NCI-H526 treated with DMSO at 0.1 percent for 48 hours (cell line): ENCODE measurements around the gene COL27A1.
"Not testable (repeated sequence)": the region's sequence is repeated elsewhere in the genome, so short reads cannot be mapped to it uniquely, and the experiment has no call there.

ENCODE experiments used
- DNase-seq: peaks from one replicate; lab custom pipeline; 2025; lab: John Stamatoyannopoulos, UW

Gene COL27A1

GRCh38 chr9:114324492-114324891 is 169.2 kb downstream of the COL27A1 start:
- DNase-seq, result no peak

- not testable (repeated sequence) for DNase-seq
Measured at GRCh38 chr9:114324965-114325364, 169.6 kb downstream of the COL27A1 start.

GRCh38 chr9:114325684-114326254 is 170.4 kb downstream of the COL27A1 start:
- DNase-seq, result not testable (repeated sequence)

- DNase-seq, result no peak
Measured at GRCh38 chr9:114327749-114328148, 172.4 kb downstream of the COL27A1 start.

- DNase-seq, result not testable (repeated sequence)
Measured at GRCh38 chr9:114328357-114328820, 173.1 kb downstream of the COL27A1 start.

- not testable (repeated sequence) for DNase-seq
Measured at GRCh38 chr9:114328937-114329624, 173.7 kb downstream of the COL27A1 start.

GRCh38 chr9:114329625-114330022 is 174.3 kb downstream of the COL27A1 start, which contains the start of gene ORM2:
TSS of gene ORM2 (plus strand) at chr9:114329869. CDS start at chr9:114329905, 36 bp downstream.
- DNase-seq, result not testable (repeated sequence)

GRCh38 chr9:114330636-114331035 is 175.3 kb downstream of the COL27A1 start:
- no peak for DNase-seq

GRCh38 chr9:114331229-114332195 is 176.2 kb downstream of the COL27A1 start:
- DNase-seq, result not testable (repeated sequence)

GRCh38 chr9:114332474-114333040 is 177.2 kb downstream of the COL27A1 start:
- not testable (repeated sequence) for DNase-seq

GRCh38 chr9:114333718-114334117 is 178.4 kb downstream of the COL27A1 start:
- not testable (repeated sequence) for DNase-seq

- DNase-seq, result no peak
Measured at GRCh38 chr9:114334490-114334889, 179.2 kb downstream of the COL27A1 start.

GRCh38 chr9:114335745-114336144 is 180.4 kb downstream of the COL27A1 start:
- peak; percentile 26 for DNase-seq

- DNase-seq, result no peak
Measured at GRCh38 chr9:114336157-114336556, 180.8 kb downstream of the COL27A1 start.

GRCh38 chr9:114336699-114337395 is 181.5 kb downstream of the COL27A1 start:
- no peak for DNase-seq

GRCh38 chr9:114338187-114338586 is 182.8 kb downstream of the COL27A1 start:
- no peak for DNase-seq

GRCh38 chr9:114339130-114339908 is 184.0 kb downstream of the COL27A1 start:
- no peak for DNase-seq

- no peak for DNase-seq
Measured at GRCh38 chr9:114341152-114341830, 186.0 kb downstream of the COL27A1 start.

- no peak for DNase-seq
Measured at GRCh38 chr9:114341991-114342390, 186.7 kb downstream of the COL27A1 start.
